Testis (tissue), 2 donors: Measurements from ENCODE around the gene TRPC4.
"Not testable (repeated sequence)": the region's sequence is repeated elsewhere in the genome, so short reads cannot be mapped to it uniquely, and the experiment has no call there.

Source experiments
- POLR2A ChIP-seq: fragments of 450-650 bp; IDR thresholded peaks from one replicate; pipeline ENCODE4 v1.6.1; 2017; ENCODE audit warnings: antibody characterized with exemption, mild to moderate bottlenecking, moderate library complexity
- TF ChIP-seq, protein P1 (sequence below), 3 experiments: fragments of 450-650 bp in 2 of 3; fragments of 200-600 bp in 1 of 3; sonication (generic) in 1 of 3; IDR thresholded peaks; one replicate each; pipeline ENCODE4 v1.5.1; 2016 to 2019; ENCODE audit warnings: antibody characterized with exemption in 3 of 3, mild to moderate bottlenecking in 2 of 3, moderate library complexity in 1 of 3

GRCh38 chr13:37589381-37589780 is 280.2 kb downstream of the TRPC4 start:
- TF ChIP-seq, protein P1, sequence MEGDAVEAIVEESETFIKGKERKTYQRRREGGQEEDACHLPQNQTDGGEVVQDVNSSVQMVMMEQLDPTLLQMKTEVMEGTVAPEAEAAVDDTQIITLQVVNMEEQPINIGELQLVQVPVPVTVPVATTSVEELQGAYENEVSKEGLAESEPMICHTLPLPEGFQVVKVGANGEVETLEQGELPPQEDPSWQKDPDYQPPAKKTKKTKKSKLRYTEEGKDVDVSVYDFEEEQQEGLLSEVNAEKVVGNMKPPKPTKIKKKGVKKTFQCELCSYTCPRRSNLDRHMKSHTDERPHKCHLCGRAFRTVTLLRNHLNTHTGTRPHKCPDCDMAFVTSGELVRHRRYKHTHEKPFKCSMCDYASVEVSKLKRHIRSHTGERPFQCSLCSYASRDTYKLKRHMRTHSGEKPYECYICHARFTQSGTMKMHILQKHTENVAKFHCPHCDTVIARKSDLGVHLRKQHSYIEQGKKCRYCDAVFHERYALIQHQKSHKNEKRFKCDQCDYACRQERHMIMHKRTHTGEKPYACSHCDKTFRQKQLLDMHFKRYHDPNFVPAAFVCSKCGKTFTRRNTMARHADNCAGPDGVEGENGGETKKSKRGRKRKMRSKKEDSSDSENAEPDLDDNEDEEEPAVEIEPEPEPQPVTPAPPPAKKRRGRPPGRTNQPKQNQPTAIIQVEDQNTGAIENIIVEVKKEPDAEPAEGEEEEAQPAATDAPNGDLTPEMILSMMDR (IDR thresholded peaks at IDR 0.05) = not testable (repeated sequence)
- not testable (repeated sequence) for TF ChIP-seq POLR2A
